Measurements from ENCODE around the gene CYBC1. TPM values are rescaled to one million over a fixed set of nuclear protein-coding genes. Genes with fewer than 3 reads are reported as not detected.

CYBC1 gene
- total RNA-seq, 4 donors from 2014 or later, result 17.3 to 29.8 (median 19.3) TPM

DNA sequence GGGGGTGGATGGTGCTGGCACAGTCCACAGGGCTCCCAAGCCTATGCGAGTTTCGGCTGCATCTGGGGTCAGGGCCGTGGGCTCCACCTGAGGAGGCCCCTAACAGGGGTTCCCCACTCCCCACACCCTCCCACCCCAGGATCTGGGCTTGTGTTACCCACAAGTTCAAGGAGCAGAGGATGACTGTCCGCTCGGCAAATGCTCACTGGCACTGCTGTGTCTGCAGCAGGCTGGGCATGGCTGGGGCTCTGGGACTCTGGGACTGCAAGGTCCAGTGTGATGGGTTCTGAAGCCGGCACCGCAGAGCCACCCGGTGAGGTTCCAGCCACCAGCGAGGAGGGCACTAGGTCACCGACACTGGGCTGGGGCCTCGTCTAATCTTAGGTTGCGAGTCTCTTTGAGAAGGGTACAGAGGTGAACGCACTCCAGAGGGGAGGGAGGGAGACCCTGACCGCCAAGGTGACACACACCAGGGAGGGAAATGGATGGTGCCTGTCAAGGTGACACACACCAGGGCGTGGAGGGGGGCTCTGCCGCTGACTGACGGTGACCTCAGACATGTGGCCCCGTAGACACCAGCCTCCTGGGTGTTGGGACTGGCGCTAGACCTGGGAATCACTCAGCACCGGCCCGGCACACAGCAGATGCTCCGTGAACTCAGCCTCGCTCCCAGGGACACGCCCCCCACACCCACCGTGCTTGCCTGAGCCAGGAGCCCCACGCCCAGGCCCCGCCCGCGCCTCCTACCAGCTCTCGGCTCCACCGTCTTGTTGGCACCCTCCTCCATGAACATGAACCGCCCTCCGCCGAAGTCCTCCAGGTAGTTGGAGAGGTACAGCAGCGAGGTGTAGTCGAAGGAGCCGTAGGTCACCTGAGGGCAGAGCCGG is 52.9 kb downstream of the CYBC1 start:
- Histone ChIP-seq H3K4me1 (peaks cover 17 to 22% of the 10 kb centered on the region in 2 donors), H3K9me3 (no peaks in the 10 kb centered on the region), H3K27ac (peak overlapping the region in 1 of 4 donors; percentile 23), H3K36me3 (peaks cover 0 to 13% of the 10 kb centered on the region in 2 donors), H3K4me3 (no peak overlapping the region), H3K27me3 (no peaks in the 10 kb centered on the region)
- in situ Hi-C loops (cut with MboI; ENCODE audit: low sequenced_read_pairs in 4 of 4) (no loop called here), intact Hi-C loops (cut with DNase I; ENCODE audit: low total_unique reads) (no loop called here)
- no peak for TF ChIP-seq POLR2A (IDR thresholded peaks at IDR 0.05)
- TF ChIP-seq CTCF (IDR thresholded peaks at IDR 0.05 in 4 of 5, conservative IDR thresholded peaks at IDR 0.05 in 1 of 5), result no peak
- no peak for DNase-seq
- no peak for ATAC-seq

- in situ Hi-C loops (cut with MboI; ENCODE audit: low sequenced_read_pairs in 4 of 4) (no loop called here), intact Hi-C loops (cut with DNase I; ENCODE audit: low total_unique reads) (no loop called here)
- ATAC-seq (peak in 1 of 2 donors; percentile 32), DNase-seq (no peak)
- no peak for TF ChIP-seq POLR2A (IDR thresholded peaks at IDR 0.05)
- no peak for TF ChIP-seq CTCF (IDR thresholded peaks at IDR 0.05 in 4 of 5, conservative IDR thresholded peaks at IDR 0.05 in 1 of 5)
- H3K4me3 ChIP-seq, result no peak overlapping the region
- H3K27me3 ChIP-seq, result no peaks in the 10 kb centered on the region
- no peaks in the 10 kb centered on the region for H3K9me3 ChIP-seq
- peaks cover 17 to 22% of the 10 kb centered on the region in 2 donors for H3K4me1 ChIP-seq
- peaks cover 0 to 13% of the 10 kb centered on the region in 2 donors for H3K36me3 ChIP-seq
- peak overlapping the region in 3 of 4 donors; percentile 23 to 27 (median 24) for H3K27ac ChIP-seq
Observed at GRCh38 chr17:82396601-82397435, 53.7 kb downstream of the CYBC1 start.

GRCh38 chr17:82394278-82394677 is 56.3 kb downstream of the CYBC1 start:
- in situ Hi-C loops (cut with MboI; ENCODE audit: low sequenced_read_pairs in 4 of 4) (no loop called here), intact Hi-C loops (cut with DNase I; ENCODE audit: low total_unique reads) (no loop called here)
- H3K4me1 ChIP-seq, result peaks cover 3 to 7% of the 10 kb centered on the region in 2 donors
- no peaks in the 10 kb centered on the region for H3K9me3 ChIP-seq
- no peak overlapping the region for H3K27ac ChIP-seq
- no peak for TF ChIP-seq CTCF (IDR thresholded peaks at IDR 0.05 in 4 of 5, conservative IDR thresholded peaks at IDR 0.05 in 1 of 5)
- no peak for TF ChIP-seq POLR2A (IDR thresholded peaks at IDR 0.05)
- ATAC-seq (no peak), DNase-seq (no peak)
- peaks cover 0 to 17% of the 10 kb centered on the region in 2 donors for H3K36me3 ChIP-seq
- no peak overlapping the region for H3K4me3 ChIP-seq
- no peaks in the 10 kb centered on the region for H3K27me3 ChIP-seq

DNA sequence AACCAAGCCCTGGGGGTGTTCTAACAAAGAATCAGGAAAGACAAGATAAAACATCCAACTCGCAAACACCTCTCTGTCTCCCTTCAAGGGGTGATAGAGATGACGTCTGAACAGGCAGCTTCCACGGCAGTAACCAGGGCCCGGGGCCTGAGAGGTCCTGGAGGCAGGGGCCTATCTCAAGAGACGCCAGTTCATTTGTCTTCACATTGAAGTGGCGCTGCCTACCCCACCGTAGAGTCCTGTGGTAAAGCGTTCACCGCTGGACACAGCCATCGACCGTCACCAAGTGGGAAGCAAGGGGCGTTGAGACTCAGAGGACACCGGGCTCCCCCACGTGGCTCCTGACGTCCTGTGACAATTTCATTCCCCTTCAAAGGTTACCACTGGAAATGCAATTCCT is 57.6 kb downstream of the CYBC1 start:
- in situ Hi-C loops (cut with MboI; ENCODE audit: low sequenced_read_pairs in 4 of 4), result no loop called here
- peaks cover 0 to 17% of the 10 kb centered on the region in 2 donors for H3K36me3 ChIP-seq

More for the DNA sequence above, 57.6 kb downstream of the CYBC1 start:
- ATAC-seq, result no peak
- DNase-seq, result no peak
- no peak overlapping the region for H3K4me3 ChIP-seq
- intact Hi-C loops (cut with DNase I; ENCODE audit: low total_unique reads), result no loop called here
- TF ChIP-seq POLR2A (IDR thresholded peaks at IDR 0.05), result no peak
- no peak for TF ChIP-seq CTCF (IDR thresholded peaks at IDR 0.05 in 4 of 5, conservative IDR thresholded peaks at IDR 0.05 in 1 of 5)
- H3K9me3 ChIP-seq, result no peaks in the 10 kb centered on the region
- H3K27ac ChIP-seq, result no peak overlapping the region
- no peaks in the 10 kb centered on the region for H3K27me3 ChIP-seq
- H3K4me1 ChIP-seq, result no peaks in the 10 kb centered on the region

Other genes starting within 250 kb of the CYBC1 start
- 10 to 100 TPM in 1 of 4 donors, 1 to 10 TPM in 3; 3.7 to 11.3 (median 5.1) TPM for gene CCDC57, start 237.9 kb downstream of the CYBC1 start, total RNA-seq
- gene SLC16A3, start 221.7 kb downstream of the CYBC1 start, total RNA-seq, result 100 to 1,000 TPM in 2 of 4 donors, 10 to 100 TPM in 2; 46.0 to 173 (median 126) TPM
- gene CSNK1D, start 177.1 kb downstream of the CYBC1 start, total RNA-seq, result 10 to 100 TPM; 34.0 to 55.2 (median 47.3) TPM
- 1 to 10 TPM in 1 of 4 donors, not detected in 3; 1.7 TPM for gene CD7, start 133.1 kb downstream of the CYBC1 start, total RNA-seq
- gene SECTM1, start 117.0 kb downstream of the CYBC1 start, total RNA-seq, result 1 to 10 TPM; 3.3 to 9.5 (median 5.6) TPM
- gene TEX19, start 91.5 kb downstream of the CYBC1 start, total RNA-seq, result under 1 TPM in 1 of 4 donors, not detected in 3; 0.40 TPM
- not detected for gene UTS2R, start 79.0 kb downstream of the CYBC1 start, total RNA-seq
- 10 to 100 TPM; 15.5 to 35.1 (median 22.5) TPM for gene HEXD, start 32.4 kb downstream of the CYBC1 start, total RNA-seq
- 10 to 100 TPM; 25.8 to 72.1 (median 27.7) TPM for gene OGFOD3, start 32.2 kb downstream of the CYBC1 start, total RNA-seq
- 10 to 100 TPM; 29.6 to 63.4 (median 49.0) TPM for gene NARF, start 8.0 kb upstream of the CYBC1 start, total RNA-seq
- 100 to 1,000 TPM in 1 of 4 donors, 10 to 100 TPM in 3; 70.7 to 109 (median 85.0) TPM for gene FOXK2, start 69.0 kb upstream of the CYBC1 start, total RNA-seq
- 10 to 100 TPM; 28.0 to 39.2 (median 34.8) TPM for gene WDR45B, start 197.7 kb upstream of the CYBC1 start, total RNA-seq
- gene RAB40B, start 247.9 kb upstream of the CYBC1 start, total RNA-seq, result 10 to 100 TPM; 19.0 to 52.7 (median 24.4) TPM